GM19035 (cell line): ENCODE data around the gene SBSN.

ENCODE experiments used
- ATAC-seq: cut with Tn5 transposase; IDR thresholded peaks from one replicate; pipeline ENCODE4 v1.9.1; 2021; ENCODE audit not compliant: unreplicated experiment

SBSN gene

DNA sequence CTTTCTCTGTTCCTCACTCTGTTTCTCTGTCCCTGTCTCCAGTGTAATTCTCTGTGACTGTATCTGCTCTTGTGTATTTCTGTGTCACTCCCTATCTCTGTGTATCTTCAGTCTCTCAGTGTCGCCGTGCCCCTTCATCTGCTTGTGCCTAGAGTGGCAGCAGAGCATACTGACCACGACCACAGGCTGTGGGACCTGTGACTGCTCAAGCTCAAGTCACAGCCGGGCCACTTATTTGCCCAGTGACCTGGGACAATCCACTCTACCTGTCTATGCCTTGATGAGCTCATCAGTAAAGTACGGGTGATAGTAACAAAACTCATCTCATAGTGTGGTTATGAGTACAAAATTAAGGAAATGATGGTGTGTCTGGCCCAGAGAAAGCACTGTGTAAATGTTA, 26.0 kb upstream of the SBSN start:
- no peak for ATAC-seq

DNA sequence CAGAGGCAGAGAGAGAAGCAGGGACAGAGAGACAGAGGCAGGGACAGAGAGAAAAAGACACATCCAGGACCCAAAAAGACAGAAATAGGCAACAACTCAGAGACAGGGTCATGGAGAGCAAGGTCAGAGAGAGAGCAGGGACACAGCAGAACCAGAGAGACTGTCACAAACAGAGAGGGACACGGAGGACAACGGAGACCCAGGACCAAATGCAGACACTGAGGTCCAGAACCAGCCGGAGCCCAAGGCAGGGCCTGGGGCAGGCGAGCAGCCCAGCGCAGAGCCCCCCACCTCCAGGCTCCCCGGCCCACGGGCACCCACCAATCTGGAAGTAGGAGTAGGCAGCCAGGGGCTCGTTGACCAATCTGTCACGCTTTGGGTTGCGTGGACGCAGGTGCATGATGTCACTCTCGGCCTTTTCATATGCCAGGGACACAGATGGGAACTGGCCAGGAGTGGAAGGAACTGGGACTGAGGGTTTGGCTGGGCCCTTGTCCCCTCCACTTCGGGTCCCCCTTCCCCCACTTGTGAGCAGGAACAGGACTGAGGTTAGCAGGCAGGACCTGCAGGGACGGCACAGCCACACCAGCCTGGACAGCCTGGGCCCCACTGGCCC, 25.4 kb upstream of the SBSN start:
- no peak for ATAC-seq

DNA sequence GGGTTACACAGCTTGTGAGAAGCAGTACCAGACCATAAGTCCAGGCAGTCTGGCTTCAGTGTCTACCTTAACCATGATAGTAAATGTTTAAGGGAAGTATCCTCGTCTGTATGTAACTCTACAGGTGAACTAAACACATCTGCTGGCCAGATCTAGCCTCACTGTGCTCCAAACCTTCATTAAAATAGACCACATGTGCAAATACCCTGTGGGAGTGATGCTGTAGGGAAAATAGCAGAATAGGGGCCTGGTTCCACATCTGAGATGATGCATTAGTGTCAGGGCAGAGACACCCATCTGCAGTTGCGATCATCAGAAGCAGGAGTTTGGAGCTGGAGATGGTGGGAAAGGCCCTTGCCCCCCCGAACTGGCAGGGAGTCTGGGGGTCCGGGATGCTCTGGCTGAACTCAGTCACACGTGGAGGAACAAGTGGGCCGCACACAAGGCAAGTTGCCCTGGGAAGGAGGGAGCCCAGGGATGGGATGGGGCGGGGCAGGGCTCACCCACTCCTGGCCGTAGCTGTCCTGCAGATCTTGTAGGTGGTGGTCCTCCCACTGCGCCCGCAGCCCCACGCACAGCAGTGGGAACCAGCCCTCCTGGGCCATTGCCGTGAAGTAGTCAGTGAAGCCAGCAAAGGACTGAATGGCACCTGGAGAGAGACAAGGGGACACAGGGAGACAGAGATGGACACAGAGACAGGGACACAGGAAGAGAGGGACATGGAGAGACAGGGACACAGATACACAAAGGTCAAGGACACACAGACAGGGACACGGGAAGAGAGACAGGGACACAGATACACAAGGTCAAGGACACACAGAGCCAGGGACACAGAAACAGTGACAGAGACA, 24.6 kb upstream of the SBSN start:
- no peak for ATAC-seq

DNA sequence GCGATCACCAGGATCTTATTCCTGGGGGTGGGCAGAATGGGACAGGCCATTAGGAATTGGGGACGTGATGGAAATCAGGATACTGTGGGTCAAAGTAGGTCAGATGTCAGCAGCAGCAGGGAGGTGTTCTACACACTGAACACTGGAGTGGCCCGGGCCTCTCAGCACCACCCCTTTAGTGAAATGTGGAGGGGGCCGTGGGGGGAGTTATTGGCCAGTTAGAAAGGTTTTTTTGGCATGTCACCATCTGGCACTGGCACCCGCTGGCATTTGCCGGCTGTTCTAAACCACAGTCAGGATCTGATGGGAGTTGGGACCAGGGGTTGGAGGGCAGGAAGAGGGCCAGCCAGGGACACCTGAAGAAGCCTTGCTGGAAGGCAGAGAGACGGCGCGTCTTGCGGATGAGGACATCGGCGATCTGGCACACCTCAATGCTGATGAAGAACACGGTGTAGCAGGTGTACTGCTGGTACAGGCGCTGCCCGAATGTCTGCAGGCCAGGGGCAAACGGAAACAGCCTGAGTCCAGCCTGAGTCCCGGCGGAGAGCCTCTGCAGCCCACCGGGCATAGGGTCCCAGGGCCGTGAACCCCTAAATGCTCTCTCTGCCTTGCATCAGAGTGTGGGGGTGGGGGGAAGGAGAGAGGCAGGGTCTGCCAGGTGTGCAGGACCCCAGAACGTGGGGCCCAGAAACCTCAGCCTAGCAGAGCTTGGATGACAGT, 23.1 kb upstream of the SBSN start:
- no peak for ATAC-seq

DNA sequence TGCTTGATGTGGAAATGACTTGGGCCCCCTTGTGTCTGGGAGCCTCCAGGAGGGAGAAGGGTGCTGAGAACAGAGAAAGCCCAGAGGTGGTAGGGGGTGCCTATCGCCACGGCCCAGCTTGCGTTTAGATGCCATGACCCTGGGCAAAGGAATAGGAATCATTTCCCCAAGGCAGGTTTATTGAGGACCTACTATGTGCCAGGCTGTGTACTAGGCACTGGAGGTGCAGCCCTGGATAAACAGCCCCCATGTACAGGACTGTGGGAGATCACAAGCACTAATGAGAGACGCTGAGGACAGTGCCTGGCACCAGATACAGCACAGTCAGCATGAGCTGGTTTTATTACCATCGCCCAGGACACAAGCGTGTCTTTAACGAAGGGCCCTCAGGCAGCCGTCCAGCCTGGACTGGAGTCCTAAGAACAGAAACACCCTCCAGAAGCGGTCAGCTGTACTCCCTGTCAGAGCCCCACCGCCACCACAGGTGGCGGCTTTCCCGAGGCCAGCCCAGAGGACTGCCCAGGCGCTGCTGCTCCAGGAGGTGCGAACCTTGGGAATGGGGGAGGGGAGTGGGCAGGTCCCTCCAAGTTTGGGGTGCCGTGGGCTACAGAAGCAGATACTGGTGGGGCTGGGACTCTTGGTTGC, 21.9 kb upstream of the SBSN start:
- ATAC-seq, result no peak

DNA sequence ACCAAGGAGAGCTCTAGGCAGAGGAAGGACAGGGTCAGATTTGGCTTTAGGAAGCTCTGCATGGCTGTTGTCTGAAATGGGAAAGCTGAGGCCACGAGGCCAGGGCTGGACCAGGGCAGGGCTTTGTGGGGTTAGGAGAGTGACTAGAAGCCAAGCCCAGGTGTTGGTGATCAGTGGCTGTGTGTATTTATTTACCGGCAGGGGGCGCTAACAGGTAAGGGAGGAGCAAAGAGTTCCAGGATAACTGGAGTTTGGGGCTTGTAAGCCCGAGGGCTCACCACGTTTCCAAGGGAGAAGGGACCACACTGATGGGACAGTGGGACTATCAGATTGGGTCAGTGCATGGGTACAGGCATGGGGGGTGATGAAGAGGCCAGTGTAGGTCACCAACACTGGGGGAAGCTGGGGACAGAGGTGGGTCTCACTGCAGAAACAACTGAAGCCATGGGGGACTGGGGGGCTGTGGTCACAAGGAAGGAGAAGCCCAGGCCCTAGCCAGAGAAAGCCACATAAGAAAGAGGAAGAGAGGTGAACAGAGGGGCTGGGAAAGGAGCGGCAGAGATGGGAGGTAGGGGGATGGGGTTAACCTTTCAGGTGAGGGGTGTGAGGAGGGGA, 21.2 kb upstream of the SBSN start:
- ATAC-seq, result no peak

DNA sequence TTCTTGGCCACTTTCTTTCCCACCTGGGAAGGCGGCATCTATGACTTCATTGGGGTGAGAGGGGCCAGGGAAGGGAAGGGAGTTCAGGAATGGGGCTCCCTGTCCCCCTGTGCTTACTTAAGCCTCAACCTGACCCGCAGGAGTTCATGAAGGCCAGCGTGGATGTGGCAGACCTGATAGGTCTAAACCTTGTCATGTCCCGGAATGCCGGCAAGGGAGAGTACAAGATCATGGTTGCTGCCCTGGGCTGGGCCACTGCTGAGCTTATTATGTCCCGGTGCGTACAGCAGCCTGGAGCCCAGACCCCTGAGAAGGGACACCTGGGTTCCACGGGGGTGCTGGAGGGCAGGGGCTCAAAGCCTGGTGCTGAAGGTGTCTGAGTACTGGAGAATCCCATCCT, 18.4 kb upstream of the SBSN start:
- ATAC-seq, result no peak

DNA sequence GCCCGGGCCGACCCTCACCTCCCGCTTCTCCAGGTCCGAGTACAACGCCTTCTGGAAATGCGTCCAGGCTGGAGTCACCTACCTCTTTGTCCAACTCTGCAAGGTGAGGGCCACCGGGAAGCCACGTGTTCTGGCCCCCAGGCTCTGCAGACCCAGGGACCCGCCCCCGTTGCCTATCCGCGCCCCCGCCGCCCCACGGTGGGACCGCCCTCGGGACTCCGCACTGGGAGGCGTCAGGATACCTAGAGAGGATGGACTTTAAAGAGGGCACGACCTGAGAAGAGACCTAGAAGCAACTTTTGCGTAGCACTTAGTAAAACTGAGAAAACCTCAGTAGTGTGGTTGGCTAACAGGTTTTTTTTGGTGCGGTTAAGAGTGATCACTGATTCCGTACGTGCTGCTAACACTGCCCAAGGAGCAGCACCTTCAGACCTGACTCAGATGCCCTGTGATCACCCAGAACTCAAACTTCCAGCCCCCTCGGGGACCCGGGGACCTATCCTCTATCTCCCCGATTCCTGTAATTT, 17.8 kb upstream of the SBSN start:
- ATAC-seq, result peak; percentile 41

DNA sequence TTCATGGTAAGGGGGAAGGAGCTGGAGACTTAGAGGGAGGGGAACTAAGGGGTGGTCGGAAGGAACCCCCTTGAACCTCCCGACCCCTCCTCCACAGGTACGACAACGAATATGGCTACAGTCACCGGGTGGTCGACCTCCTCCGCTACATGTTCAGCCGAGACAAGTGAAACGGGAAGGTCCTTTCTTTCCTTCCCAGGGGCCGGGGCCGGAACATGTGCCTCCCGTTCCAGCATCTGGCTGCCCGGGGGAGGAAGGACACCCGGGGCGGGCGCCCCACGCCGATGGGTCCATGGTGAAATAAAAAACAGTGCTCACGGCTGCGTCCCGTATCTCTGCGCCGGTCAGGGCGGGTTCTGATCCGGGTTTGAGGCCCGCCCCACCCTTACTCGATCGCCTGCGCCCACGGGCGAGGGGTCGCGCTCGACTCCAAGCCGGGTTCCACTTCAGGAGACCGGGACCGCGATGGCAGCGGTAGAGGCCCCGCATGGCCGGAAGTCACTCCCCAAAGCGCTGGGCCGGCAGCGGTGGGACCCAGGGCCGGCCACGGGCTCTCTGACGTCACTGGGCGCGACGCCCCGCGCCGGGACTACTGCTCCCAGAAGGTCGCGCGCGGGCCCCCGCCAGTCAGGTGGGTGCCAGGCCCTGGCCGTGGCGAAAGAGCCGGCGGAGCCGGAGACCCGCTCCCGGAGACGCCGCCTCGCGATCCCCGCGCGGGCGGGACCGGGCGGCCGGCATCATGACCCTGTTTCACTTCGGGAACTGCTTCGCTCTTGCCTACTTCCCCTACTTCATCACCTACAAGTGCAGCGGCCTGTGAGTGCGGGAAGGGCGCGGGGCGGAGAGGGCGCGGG, 17.1 kb upstream of the SBSN start, which contains the start of gene TMEM147:
TMEM147 (plus strand) TSS at position 626 of the 854 bp plus-strand sequence; CDS start at position 740, 114 bp downstream.
- peak; percentile 86 for ATAC-seq

DNA sequence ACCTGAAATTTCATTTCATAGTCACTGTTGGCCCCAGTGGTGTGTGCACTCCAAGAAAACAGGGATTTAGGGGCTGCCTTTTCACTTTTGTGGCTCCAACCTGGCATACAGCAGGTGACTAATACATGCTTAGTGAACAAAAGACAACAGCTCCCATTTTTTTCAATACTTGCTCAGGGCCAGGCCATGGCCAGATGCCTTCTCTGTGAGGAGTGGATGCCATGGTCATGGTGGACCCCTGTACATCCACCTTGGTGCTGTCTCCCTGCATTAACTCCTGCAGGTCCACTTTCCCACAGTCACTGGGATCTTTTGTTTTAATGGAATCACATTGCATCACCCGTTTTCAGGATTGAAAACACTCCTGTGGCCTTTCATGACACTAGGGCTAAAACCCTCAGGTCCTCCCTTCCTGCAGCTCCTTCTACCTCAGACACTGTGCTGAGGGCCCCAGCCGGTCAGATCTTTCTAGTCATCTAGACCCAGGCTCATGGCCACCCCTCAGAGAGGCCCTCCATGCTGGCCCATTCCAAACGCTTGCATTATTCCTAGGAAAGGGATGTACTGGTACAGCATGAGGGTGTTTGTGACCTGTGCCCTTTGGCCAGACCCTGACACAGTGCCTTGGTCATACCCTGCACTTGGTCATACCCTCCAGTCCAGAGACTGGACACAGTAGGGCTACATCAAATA, 16.1 kb upstream of the SBSN start:
- ATAC-seq, result no peak

DNA sequence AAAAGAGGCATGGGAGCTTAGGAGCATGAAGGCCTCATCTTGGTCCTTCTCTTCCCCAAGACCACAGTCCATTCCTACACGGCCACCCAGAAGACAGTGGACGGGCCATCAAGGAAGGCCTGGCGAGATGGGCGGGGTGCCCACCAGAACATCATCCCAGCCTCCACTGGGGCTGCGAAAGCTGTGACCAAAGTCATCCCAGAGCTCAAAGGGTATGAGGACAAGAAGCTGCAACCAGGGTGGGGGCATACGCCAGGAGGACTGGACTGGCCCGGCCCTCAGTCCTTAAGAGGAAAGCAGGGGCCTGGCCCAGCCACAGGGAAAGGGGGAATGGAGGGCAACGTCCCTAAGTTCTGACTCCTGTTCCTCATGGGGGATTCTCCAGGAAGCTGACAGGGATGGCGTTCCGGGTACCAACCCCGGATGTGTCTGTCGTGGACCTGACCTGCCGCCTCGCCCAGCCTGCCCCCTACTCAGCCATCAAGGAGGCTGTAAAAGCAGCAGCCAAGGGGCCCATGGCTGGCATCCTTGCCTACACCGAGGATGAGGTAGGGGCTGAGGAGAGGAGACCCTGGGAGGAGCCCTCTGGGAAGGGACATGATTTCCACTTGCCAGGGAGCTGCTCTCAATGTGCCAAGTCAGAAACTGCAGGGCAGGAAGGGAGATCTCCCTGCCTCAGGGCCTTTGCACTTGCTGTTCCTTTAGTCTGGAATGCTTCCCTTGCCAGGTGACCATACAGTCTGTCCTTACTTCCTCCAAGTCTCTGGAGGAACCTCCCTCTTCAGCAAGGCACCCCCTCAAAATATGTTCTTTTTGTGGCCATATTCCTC, 15.4 kb upstream of the SBSN start:
- ATAC-seq, result no peak

DNA sequence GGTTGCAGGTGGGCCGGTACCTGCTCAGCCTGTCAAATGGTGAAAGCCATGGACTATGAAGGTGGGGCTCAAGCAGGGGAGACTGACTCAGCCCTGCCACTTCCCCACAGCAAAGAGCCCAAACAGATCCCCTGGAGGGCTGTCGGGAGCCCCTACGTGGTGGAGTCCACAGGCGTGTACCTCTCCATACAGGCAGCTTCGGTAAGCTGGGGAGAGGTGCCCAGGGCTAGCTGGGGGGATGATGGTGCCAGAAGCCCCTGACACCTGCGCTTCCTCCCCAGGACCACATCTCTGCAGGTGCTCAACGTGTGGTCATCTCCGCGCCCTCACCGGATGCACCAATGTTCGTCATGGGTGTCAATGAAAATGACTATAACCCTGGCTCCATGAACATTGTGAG, 14.1 kb upstream of the SBSN start:
- ATAC-seq, result no peak

DNA sequence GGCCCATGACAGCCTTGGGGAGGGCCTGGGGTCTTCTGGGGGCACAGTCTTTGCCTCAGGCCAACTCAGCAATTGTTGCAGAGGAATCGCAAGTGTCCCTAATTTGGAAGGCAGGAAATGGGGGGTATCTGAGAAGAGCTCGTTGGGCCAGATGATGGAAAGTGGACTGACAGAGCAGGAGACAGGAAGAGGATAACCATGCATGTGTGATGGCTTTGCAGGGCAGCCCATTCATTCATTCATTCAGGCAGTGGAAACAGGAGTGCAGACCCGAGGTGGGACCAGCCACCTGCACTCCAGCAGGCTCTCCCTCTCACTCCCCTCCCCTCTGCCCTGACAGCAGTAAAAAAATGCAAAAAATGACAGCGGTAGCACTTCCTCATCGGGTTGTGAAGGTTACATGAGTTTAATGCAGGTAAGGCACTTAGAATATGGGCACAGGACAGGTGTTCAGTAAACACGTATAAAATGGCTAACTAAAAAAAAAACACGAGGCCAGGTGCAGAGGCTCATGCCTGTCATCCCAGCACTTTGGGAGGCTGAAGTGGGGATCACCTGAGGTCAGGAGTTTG, 12.3 kb upstream of the SBSN start:
- no peak for ATAC-seq

DNA sequence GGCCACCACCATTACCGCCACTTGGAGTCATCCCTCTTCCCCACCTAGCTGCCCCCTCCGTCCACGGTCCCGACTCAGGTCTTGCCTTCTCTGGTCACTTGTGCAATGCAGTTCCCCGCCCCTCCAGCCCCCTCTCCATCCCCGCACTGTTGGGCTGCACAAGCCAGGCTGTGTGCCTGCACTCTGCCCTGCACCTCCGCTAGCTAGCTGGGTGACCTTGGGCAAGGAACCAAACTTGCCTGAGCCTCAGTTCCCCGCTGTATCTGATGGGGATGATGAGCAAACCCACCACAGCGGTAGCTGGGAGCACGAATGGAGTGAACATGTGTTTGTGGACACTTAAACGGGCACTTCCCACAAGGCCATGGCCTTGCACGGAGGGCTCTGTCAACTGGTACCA, 11.7 kb upstream of the SBSN start:
- ATAC-seq, result no peak

DNA sequence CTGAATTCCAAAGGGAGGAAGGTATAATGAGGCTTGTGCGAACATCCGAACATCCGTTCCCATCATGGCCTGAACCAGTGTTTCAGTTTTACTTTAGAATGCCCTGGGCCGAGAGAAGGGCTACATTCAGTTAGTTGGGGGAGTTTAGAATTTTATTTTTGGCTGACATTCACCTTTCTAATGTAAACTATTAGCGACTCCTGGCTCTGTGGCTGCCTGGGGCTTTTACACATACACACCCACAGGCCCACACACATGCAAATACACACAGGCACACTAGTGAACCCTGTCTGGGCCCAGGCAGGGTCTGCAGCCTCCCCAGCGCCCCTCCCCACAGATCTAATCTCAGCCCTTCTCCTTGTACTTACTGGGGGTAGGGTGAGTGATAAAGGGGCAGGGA, 11.2 kb upstream of the SBSN start:
- no peak for ATAC-seq

DNA sequence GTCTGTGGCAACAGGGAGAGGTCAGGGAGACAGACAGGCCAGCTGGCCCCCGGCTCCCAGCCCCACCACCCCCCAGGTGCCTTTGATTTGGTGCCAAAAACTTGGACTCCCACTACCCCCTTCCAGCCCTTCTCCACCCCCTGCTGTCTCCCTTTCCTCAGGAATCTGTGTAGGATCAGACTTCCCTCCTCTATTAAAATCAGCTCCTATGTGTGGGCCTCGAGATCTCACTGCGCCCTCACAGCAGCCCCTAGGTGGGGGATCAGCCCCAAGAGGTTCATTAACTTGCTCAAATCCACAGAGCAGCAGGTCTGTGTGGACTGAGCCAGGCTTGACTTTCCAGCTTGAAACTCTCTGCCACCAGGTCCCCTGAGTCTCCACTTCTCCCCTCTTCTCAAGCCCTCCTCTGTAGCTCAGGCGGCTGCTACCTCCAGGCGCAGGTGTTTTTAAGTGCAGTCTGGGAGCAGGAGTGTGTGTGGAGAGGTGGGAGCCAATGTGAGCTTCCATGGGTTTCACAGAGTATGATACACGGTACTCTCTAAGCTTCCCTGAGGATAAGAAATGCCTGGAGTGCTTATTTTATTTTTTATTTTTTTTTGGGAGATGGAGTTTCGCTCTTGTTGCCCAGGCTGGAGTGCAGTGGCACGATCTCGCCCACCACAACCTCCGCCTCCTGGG, 6.8 kb upstream of the SBSN start:
- ATAC-seq, result no peak

DNA sequence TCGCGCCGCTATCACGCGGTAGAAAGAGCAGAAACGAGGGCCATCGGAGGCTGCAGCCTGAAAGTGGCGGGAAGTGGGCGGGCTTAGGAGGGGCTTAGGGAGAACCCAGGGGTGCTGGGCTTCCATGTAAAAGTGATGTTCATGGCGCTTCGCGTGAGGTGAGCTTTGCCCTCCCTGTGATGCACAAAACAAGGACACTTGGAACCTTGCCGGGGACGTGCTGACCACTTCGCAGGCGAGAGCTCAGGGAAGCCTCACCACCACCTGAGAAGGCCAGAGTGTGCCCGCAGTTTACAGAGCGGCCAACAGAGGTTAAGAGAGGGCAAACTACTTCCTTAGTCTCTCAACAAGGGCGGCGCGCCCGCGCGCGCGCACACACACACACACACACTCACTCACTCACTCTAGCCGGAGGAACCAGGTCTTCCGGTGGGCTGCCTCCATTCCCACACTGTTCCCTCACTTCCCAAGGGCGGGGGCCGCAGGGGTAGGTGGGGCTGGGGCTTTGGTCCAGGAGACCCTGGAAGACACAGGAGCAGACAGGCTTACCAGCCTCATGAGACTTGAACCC, 5.8 kb upstream of the SBSN start:
- ATAC-seq, result no peak
